Measurements from ENCODE around the gene A4GNT.
"Not testable (repeated sequence)": the region's sequence is repeated elsewhere in the genome, so short reads cannot be mapped to it uniquely, and the experiment has no call there.

A4GNT gene

DNA sequence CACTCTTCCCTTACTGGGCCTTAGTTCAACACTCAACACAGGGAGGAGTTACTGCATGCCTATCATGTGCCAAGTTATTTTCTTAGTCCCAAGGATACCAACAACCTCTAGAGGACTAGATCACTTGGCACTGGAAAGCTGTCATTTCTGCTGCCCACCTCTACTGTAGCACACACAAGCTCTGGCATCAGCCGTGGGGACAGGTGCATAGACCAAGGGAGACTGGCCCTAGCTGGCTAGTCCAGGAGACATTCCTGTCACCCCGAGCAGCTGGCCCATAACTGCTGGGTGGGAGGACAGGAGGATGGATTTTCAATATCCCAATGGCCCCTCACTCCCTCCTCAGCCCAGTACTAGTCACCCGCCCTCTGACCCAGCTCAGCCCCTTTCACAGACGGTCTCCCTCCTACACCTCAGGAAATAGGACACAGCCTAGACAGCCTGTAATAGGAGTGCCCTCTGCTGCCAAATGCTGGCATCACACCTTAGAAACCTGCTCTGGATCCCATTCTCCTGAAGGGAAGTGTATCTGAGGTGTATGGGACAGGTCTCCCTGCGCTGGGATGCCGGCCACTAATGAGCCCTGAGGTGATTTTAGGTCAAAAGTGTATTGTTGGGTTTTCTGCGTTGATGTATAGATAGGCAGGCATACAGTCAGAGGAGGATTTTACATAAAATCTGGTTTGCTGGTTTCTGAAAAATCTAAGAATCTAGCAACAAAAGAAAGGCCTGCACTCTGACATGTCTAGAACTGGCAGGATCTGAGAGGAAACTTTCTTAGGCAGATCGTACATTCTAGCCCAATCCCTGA lies 13.4 kb downstream of the A4GNT start:
- DNase-seq: peak; percentile 61 to 80

DNA sequence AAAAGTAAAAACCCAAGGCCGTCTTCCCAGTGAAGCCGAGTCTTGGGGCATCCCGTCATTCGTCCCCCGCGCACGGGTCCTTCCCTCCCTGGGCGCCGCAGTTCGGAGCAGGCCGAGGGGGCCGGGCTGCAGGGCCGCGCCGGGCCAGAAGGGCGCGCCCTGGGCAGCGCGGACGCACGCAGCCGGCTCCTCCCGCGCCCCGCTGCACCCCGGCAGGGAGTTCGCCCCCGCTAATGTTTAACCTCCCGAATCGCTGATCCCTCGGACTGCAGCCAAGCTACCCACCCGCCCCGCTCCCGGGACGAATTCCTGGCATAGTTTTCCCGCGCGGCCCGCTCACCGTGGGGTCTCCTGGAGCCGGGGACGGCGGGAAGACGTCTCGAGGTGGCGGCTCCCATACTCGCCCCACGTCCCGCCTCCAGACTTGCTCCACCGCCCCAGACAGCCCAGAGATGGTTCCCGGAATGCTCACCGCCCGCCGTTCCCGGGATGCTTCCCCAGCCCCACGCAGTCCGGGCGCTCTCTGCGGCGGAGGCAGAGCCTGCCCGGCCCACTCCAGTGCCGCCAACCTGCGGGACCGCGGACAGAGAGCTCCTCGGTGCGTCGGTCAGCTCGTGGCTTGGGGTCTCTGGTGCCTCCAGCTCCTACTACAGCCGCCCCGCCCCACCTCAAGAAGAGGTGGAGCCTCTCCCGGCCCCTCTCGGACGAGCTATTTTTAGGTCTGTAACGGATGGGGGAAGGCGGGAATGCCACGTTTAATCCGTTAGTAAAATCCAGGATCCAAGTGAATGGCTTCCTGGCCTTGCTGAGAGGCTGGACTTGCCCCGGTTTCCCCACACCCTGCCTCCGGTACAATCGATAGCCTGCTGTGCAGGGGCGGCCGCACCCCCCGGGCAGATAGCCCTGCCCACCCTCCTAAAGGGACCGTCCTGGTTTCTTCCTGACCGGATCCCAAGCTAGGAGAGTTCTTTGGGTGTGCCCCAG lies 16.9 kb downstream of the A4GNT start, which contains the start of gene DZIP1L:
DZIP1L (minus strand) TSS at position 621 of the 984 bp plus-strand sequence. CDS start 11,637 bp downstream, outside the sequence.
- peak; percentile 42 to 44 for DNase-seq

DNA sequence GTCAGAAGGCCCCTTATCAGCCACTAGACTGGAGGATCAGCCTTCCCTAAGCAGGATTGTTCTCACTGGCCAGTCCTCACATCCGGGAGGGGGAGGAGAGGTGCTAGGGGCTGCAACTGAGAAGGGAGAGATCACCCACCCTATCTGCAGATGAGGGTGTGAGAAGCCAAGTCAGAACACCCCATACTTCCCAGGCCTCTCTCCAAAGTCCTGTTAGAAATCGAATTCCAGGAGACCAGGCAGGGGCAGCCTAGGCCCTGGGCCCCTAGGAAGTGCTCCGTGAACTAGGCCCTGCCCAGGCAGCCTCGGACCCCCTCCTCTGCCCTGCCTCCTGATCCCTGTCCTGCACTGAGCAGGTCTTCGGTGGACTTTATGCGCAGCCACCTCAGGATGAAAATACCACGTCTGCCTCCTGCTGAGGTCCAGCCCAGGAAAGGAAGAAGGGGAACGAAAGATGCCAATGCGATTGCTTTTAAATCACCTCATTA lies 17.7 kb downstream of the A4GNT start:
- DNase-seq: no peak

DNA sequence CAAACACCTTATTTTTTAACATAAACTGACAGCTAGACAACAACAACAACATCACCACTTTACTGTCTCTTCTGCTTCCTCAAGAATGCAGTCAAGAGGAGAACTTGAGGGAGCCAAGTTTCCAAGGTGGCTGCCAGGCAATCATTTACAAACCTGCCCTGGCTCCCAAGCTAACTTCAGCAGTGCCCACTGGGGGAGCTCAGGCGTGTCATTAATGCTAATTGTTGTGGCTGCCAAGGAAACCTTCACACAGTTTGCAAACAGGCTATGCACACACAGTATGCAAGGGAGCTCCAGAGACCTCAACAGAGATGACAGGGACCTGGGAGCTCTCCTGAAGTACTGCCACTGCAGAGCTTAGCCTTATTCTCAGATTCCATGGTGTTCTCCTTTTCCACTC lies 18.9 kb downstream of the A4GNT start:
- peak; percentile 22 to 72 for DNase-seq

DNA sequence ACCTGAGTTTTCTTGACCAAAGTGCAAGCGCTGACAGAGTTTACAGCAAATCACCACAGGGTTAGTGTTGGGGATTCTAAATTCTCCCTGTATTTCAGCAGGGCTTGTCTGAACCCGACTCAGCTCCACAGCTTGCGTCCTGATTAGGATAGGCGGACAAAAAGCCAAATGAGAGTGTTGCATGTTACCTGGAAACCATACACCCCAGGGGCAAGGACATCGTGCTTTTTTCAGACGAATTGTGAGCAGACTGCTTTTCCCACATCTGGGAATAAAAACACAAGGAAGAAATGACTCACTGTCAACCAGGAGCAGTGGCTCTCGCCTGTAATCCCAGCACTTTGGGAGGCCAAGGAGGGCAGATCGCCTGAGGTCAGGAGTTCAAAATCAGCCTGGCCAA lies 19.8 kb downstream of the A4GNT start:
- no peak for DNase-seq

DNA sequence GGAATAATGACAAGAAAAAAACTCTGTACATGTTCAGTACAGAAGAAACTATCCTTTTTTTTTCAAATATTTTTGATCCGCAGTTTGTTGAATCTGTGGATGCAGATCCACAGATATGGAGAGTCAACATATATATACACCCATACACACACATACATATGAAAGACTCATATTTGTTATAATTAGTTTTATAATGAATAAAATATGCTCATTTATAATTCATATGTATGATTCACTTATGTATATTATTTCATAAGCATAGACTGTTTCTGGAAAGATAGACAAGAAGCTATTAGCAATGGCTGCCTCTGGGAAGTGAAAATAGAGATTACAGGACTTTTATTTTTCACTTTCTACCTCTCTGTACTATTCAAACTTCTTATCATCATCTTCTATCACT lies 26.6 kb downstream of the A4GNT start:
- DNase-seq: no peak

DNA sequence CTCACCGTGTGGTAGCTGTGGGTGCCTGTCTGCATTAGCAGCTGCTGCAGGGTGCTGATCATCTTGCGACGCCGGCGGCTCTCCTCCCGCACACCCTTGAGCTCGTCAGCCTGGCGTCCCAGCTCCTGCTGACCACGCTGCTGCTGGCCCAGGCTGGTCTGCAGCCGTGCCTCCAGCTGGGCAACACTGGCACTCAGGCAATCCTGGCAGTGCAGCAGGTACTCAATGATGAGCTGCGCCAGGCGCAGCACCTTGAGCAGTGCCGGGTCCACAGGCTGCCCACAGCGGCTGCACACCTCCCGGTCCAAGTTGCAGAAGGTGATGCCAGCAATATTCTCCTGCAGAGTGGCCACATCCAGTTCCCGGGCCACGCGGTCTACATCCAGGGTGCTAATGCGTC lies 28.7 kb downstream of the A4GNT start:
- no peak for DNase-seq

DNA sequence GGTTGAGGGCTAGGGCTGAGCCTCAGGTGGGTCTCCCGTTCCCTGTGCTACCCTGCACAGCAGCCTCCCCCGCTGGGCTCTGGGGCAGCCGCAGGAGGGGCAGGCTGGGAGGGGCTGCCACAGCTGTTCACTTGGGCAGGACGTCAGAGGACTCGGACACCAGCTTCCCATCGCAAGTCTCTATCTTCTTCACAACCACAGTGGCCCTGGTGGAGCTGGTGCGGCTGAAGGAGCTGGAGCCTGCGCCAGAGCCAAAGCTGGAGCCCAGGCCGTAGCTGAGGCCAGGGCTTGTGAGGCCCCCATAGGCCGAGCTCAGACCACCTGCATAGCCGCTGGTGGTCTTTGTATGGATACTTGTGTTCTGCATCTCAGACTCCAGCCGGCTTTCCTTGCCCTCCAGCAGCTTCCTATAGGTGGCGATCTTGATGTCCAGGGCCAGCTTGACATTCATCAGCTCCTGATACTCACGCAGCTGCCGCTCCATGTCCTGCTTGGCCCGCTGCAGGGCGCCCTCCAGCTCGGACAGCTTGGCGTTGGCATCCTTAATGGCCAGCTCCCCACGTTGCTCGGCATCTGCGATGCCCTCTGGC lies 30.7 kb downstream of the A4GNT start:
- DNase-seq: not testable (repeated sequence)

DNA sequence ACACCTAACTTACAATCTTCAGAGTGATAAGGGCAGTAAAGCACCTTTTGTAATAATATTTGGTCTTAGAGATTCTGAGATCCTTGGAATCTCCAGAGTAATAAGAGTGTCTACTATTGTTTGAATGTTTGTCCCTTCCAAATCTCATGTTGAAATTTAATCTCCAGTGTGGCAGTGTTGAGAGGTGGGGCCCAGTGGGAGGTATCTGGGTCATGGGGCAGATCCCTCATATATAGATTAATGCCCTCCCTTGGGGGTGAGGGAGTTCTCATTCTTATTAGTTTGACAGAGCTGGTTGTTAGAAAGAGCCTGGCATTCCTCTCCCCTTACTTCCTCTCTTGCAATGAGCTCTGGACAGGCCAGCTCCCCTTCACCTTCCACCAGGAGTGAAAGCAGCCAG lies 32.8 kb downstream of the A4GNT start:
- DNase-seq: no peak

DNA sequence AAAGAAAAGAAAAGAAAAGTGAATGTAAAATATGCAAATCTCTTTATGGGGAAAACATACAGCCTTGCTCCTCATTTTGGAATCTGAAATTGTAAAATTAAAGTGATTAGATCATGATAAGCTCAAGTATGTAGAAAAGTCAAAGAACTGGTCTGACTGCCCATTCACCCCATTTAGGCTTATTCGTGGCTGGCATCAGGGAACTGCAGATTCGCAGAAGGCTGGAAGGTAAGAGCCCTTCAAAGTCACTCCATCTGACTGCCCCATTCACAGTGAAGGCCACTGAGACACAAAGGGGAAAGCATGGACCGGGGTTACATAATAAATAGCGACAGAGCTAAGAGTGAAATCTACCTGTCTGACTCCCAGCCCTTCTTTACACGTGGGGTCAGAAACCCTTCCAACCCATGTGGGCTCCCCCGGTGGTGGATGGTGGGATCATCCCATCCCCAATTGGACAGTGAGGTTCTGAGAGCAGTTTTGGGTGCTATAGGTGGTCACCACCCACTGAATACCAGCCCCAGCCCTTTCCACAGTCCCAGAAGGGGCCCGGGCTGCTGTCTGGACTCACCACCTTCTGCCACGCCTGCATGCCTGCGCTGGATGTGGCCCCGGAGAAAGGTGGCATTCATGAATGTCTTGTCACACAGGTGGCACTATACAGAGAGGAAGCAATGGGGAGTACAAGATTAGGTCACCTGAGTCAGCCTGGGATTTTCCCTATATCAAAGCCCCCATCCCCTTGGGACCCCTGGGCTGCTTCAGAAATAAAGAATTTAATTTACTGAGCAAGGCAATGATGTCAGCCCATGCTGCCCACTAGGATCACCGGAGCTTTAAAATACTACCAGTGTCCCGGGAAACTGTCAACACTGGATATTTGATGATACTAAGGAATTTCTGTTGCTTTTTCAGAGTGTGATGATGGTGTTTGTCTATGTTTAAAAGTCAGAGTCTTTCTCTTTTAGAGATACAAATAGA lies 34.7 kb downstream of the A4GNT start:
- no peak for DNase-seq

DNA sequence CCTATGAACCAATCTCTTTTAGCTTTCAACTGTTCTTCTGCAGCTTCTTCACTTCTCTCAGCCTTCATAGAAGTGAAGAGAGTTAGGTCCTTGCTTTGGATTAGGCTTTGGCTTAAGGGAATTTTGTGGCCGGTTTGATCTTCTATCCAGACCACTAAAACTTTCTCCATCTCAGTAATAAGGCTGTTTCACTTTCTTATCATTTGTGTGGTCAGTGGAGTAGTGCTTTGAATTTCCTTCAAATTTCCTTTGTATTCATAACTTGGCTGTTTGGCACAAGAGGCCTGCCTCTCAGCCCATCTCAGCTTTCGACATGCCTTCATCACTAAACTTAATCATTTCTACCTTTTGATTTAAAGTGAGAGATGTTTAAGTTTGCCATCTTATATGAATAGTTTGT lies 38.5 kb downstream of the A4GNT start:
- no peak for DNase-seq

DNA sequence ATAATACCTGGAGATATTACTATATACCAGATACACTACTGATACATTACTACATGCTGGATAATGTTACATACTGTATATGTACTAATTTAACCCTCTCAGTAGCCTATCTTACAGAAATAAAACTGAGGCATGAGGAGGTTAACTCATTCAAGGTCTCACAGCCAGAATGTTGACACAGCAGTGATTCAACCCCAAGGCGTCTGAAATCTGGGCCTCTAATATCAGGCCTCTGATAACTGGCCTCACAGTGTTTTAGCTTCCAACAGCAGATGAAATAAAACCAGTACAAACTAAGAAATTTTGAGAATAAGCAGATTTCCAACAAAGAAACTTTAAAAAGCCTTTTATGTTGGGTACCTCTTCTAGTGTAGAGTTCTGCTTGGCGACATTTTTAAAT lies 40.2 kb downstream of the A4GNT start:
- DNase-seq: no peak

DNA sequence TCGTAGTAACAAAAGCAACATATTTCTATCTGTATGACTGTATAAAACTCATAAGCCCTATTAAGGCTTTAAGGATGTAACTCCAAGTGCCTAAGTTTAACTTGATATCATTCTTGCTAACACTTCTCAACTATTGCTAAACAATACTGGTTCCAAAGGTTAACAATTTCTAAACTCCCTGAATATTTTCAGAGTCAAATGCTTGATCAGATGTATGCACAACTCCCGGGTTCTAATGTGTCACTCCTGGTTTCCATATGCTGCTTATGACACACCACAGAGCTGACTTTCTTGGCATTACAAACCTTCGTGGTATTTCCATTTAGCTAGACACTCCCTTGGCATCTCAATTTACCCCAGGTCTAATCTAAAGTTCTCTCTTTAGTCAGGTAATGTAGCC lies 43.1 kb downstream of the A4GNT start:
- no peak for DNase-seq

DNA sequence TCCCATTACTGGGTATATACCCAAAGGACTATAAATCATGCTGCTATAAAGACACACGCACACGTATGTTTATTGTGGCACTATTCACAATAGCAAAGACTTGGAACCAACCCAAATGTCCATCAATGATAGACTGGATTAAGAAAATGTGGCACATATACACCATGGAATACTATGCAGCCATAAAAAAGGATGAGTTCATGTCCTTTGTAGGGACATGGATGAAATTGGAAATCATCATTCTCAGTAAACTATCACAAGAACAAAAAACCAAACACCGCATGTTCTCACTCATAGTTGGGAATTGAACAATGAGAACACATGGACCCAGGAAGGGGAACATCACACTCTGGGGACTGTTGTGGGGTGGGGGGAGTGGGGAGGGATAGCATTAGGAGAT lies 46.4 kb downstream of the A4GNT start:
- DNase-seq: not testable (repeated sequence)

DNA sequence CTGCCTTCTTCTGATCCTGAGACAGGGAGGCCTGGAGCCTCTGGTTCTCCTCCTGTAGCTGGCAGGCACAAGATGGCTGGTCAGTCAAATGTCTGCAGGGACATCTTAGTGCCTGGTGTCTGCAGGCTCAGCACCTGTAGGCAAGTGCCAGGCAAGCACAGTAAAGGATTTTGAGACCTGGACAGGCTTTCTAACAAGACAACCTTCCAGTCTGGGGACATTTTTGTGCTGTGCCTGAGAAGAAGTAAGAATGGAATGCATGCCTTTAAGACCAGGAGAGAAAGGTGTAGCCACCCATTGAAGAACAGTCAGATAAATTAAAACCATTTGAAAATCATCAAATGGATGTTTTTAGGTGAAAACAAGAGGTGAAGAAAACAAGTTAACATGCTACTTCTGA lies 48.0 kb downstream of the A4GNT start:
- DNase-seq: no peak

DNA sequence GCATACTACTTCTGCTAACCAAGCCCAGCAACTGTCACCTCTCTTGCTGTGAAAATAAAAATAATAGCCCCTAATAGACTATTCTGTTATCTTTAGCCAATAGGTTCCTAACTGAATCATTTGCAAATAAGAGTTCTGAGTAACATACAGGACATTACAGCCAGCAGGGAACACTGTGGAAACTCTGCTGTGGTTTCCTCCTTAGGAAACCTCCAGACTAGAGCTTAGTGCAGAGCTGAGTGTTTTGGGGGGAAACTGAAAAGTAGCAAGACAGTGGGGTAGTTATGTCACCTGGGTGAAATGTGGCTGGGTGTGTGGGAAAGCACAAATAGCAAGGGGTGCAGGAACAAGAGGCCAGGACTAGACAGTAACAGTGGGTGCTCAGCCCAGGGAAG lies 49.2 kb downstream of the A4GNT start:
- DNase-seq: no peak

DNA sequence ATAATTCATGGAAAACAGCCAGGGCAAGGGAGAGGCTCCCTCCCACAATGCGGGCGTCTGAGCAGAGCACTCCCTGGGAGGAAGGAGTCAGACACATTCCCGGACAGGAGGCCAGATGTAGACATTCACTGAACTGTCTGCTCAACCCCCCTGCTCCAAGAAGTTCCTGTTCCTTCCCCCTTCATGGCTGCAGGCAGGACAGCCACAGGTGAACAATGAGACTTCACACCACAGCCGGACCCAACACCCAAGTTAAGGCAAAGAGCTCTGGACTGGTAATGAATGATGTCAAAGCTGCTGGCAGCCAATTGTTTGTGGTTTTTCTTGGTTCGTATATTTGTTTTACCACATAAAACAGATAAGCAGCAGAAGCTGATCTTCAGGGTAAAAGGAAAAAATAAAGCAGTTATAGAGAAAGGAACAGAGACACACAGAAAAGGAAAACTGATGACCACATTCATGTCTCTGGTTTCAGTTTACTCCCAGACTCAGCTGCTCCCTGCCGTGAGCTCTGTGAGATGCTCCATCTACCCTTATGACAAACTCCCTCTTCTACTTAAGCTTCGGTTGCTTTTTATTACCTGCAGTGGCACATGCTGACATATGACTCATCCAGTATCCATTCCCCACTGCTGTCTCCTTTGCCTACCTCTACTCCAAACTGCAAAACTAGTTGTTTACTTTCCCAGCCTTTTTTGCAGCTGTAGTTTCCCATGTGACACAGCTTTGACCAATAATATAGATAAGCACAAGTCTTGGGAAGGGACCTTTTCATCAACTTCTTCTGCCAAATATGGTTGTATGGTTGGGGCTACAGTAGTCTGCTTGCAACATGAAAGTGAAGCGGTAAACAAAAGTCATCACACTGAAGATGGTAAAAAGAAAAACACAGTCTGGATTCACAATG lies 49.9 kb downstream of the A4GNT start:
- no peak for DNase-seq

DNA sequence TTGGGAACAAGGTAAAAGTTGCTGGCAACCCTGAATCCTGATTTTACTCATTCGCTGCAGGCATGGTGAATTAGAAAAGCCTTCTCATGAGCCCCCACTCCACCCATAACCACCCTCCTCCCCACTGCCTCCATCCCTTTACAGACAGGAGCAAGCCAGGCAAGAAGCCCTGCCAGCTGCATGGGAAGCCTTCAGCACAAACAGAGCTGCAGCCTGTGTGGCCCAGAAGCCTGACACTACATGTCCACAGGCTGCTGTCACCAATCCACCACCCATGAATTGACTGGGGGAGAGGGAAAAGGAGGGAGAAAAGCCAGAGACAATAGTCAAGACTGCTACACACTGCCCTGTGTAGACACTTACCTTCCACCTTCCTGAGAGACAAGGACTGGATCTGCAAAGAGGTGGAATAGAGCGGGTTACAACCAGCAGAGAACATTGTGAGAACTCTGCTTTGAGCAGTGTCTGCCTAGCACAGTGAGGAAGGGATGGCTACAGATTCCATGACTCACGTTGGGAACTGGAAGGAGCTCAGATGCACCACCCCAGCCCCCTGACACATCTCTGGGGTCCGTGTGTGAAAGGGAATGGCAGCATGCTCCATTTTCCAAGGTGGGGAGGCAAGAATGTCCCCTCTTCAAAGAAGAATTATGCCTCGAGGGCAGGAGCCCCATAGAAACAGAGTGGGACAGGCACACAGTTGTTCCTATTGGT lies 50.7 kb downstream of the A4GNT start:
- DNase-seq: no peak

DNA sequence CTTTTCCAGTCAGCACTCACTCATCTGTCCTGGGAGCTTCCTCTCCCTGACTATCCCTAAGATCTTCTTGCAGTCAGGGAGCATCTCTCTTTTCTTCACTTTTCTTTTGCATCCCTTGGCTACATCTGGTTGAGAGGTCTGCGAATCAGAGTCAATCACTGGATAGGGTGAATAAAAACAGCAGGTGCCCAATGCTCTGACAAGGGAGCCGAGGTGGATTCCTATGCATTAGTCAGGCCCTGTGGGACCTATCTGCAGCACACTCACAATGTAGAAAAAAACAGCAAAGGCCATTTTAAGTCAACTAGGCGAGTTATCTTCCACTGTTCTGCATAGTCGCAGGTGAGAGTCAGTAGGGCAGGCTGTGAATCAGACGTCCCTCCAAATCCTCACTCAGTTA lies 52.3 kb downstream of the A4GNT start:
- DNase-seq: no peak

DNA sequence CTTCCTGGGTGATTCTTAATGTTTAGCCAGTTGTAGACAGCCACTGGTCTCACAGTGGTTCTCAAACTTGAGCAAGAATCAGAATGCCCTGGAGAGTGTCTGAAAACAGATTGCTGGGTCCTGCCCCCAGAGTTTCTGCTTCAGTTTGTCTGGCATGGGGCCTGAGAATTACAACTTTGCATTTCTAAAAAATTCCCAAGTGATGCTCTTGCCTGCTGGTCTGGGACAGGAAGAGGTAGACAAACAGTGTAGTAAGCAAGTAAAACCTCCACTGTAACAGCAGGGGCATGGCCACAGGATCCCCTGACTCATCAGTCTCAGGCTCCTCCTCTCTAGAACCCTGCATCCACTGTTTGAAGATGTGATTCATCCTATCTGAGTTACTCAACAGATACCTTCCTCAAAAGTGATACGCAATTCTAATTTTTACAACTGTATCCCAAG lies 53.3 kb downstream of the A4GNT start:
- no peak for DNase-seq

Data from NCI-H2081 (cell line).